Ovary (tissue), 9 donors: ENCODE results near the gene TRAF5. TPM values are rescaled to one million over a fixed set of nuclear protein-coding genes. Genes with fewer than 3 reads are reported as not detected.

ENCODE experiments used
- DNase-seq, 5 donors: peaks; one replicate each; pipeline ENCODE4 v3.0.0-alpha.2; 2019 to 2020
- H3K27ac ChIP-seq, 2 donors: fragments of 200-600 bp; one replicate each; pipeline versions ENCODE4 v1.5.1 to v1.8.0; 2019 to 2022
- H3K27me3 ChIP-seq: fragments of 200-600 bp; one replicate; pipeline ENCODE4 v1.8.0; 2022
- H3K36me3 ChIP-seq: fragments of 200-600 bp; sonication (generic); one replicate; pipeline ENCODE4 v1.5.1; 2019
- H3K4me1 ChIP-seq: one replicate; pipeline ENCODE4 v1.8.1; 2013; ENCODE audit warnings: mild to moderate bottlenecking, moderate library complexity; ENCODE audit not compliant: insufficient read depth
- H3K4me3 ChIP-seq: fragments of 200-600 bp; sonication (generic); one replicate; pipeline ENCODE4 v1.5.1; 2017
- H3K9me3 ChIP-seq, 2 donors: fragments of 200-600 bp in 1 of 2; sonication (generic) in 1 of 2; one replicate each; pipeline versions ENCODE4 v1.5.1 to v1.8.1; 2013 to 2019; ENCODE audit warnings: mild to moderate bottlenecking in 1 of 2, moderate library complexity in 1 of 2
- EP300 ChIP-seq: sonication (generic); formaldehyde crosslinking; IDR thresholded peaks from one replicate; pipeline ENCODE4 v1.6.1; 2017; ENCODE audit warnings: antibody characterized with exemption
- POLR2A ChIP-seq: fragments of 450-650 bp; IDR thresholded peaks from one replicate; pipeline ENCODE4 v1.6.1; 2017; ENCODE audit warnings: antibody characterized with exemption, mild to moderate bottlenecking, moderate library complexity
- WGBS, 3 donors: extraction: QIAGEN DNeasy Blood & Tissue Kit in 1 of 3; methylation state at CpG; one replicate each; pipeline versions ENCODE4 v1.1.5 to v1.1.7; 2013 to 2017; 5-methylcytosine and 5-hydroxymethylcytosine counted together
- intact Hi-C, 4 donors: fragments of 100-400 bp; cut with DNase I; formaldehyde crosslinking; loops; one replicate each; pipeline versions ENCODE4 v1.11.0 to v1.15.1; 2022 to 2023
- polyA plus RNA-seq, 2 donors: library from polyadenylated mRNA; stranded (reverse); fragments of 200-250 nt in 1 of 2; fragments of 350-450 nt in 1 of 2; fragmentation: Illumina TruSeq in 1 of 2; extraction: RNeasy Lipid Tissue Mini Kit (QIAGEN cat#74804) in 1 of 2; gene quantifications; one replicate each; pipeline ENCODE4 v1.2.3, GENCODE V29; 2013 to 2014
- total RNA-seq, 7 donors: library from RNA; depleted of rRNA in 2 of 7; stranded (reverse); fragments of >200 nt in 2 of 7; fragmentation: NEBNext Ultra II Directional in 3 of 7; extraction: Animal tissue kit (Norgen Biotek cat#: 25700) in 3 of 7; gene quantifications; one replicate each; pipeline versions ENCODE4 v1.1.0 to v1.2.4, GENCODE V29; 2016 to 2023
- TF ChIP-seq, protein P1 (sequence below), 3 donors: fragments of 450-650 bp in 2 of 3; fragments of 200-600 bp in 1 of 3; IDR thresholded peaks; one replicate each; pipeline versions ENCODE4 v1.5.1 to v1.8.0; 2016 to 2022; ENCODE audit warnings: antibody characterized with exemption in 3 of 3, mild to moderate bottlenecking in 1 of 3
- donor health status: DM: no; HTN: no; CAD: no; lungs with moderate emphysema.
- donor health status: DM: no; HTN: no; CAD: no.
- donor health status: Bipolar disorder and iron deficiency.
- donor health status: DM: yes; HTN: yes; CAD: no.
- donor health status: DM: no; HTN: no; CAD: no.
- donor health status: DM: yes; HTN: yes; CAD: no.

TRAF5 gene
- total and polyA plus RNA-seq, 9 donors: 6.1 to 23.2 (median 13.6) TPM

DNA sequence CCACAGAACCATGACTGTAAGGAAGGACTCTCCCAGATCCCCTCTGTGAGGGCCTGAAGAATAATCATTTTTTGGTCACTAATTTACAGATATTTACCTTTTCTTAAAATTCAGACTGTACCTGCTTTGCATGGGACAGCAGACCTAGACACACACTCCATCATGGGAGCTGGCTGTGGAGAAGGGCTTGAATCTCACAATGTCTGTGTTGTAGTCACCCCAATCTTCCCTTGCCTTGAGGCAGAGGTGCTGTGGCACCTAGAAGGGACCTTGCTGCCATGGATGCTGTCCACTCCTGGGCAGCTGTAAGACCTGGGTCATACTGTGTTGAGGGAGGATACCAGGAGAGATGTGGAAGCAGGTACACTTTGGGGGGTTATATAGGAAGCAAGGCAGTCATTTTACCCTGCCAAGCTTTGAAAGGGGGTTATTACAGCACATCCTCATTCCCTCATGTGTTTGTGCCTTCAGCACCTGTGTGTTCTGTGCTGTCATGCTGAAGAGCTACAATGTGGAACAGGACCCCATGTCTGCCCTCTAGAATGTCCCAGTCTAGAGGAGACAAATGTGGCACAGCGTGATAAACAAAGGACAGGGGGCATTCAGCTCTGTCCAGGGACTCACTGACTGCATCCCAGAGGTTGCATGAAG, 27.1 kb downstream of the TRAF5 start:
- Histone ChIP-seq H3K4me3 (no peak overlapping the region), H3K27ac (no peak overlapping the region), H3K4me1 (peaks cover 1% of the 10 kb centered on the region), H3K27me3 (no peaks in the 10 kb centered on the region), H3K36me3 (no peaks in the 10 kb centered on the region), H3K9me3 (no peaks in the 10 kb centered on the region)
- TF ChIP-seq EP300: no peak
- TF ChIP-seq, protein P1, sequence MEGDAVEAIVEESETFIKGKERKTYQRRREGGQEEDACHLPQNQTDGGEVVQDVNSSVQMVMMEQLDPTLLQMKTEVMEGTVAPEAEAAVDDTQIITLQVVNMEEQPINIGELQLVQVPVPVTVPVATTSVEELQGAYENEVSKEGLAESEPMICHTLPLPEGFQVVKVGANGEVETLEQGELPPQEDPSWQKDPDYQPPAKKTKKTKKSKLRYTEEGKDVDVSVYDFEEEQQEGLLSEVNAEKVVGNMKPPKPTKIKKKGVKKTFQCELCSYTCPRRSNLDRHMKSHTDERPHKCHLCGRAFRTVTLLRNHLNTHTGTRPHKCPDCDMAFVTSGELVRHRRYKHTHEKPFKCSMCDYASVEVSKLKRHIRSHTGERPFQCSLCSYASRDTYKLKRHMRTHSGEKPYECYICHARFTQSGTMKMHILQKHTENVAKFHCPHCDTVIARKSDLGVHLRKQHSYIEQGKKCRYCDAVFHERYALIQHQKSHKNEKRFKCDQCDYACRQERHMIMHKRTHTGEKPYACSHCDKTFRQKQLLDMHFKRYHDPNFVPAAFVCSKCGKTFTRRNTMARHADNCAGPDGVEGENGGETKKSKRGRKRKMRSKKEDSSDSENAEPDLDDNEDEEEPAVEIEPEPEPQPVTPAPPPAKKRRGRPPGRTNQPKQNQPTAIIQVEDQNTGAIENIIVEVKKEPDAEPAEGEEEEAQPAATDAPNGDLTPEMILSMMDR (IDR thresholded peaks at IDR 0.05): no peak
- TF ChIP-seq POLR2A: no peak
- no peak for DNase-seq
- WGBS, 3 donors: 0% methylated on average over 1 of the region's 1 CpG
- intact Hi-C loops: no loop called here

DNA sequence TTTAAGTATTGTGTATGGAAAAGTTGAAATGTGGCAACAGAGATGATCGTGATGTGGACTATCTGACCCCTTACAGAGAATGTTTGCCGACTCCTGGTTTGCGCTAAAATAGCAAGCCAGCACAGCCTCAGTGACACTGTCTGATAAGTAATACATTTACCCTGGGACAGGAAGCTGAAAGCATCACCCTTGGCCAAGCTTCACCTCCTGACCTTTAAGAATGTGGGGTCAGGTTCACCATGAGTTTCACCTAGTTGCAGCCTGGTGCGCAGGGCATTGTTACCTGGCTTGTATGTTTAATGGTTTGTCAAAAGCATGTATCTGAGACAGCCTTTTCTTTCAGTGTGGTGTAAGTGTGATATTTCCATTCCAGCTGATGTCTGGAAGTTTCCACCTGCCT, 29.2 kb downstream of the TRAF5 start:
- H3K4me3 ChIP-seq: no peak overlapping the region
- DNase-seq: no peak
- H3K27ac ChIP-seq: no peak overlapping the region
- no peaks in the 10 kb centered on the region for H3K9me3 ChIP-seq
- H3K27me3 ChIP-seq: no peaks in the 10 kb centered on the region
- H3K36me3 ChIP-seq: no peaks in the 10 kb centered on the region
- intact Hi-C loops: no loop called here
- no peak for TF ChIP-seq POLR2A
- TF ChIP-seq EP300: no peak
- TF ChIP-seq, protein P1 (IDR thresholded peaks at IDR 0.05): no peak
- peaks cover 1% of the 10 kb centered on the region for H3K4me1 ChIP-seq
- 94 to 96% (median 96%) methylated on average over 4 of the region's 4 CpGs for WGBS, 3 donors

DNA sequence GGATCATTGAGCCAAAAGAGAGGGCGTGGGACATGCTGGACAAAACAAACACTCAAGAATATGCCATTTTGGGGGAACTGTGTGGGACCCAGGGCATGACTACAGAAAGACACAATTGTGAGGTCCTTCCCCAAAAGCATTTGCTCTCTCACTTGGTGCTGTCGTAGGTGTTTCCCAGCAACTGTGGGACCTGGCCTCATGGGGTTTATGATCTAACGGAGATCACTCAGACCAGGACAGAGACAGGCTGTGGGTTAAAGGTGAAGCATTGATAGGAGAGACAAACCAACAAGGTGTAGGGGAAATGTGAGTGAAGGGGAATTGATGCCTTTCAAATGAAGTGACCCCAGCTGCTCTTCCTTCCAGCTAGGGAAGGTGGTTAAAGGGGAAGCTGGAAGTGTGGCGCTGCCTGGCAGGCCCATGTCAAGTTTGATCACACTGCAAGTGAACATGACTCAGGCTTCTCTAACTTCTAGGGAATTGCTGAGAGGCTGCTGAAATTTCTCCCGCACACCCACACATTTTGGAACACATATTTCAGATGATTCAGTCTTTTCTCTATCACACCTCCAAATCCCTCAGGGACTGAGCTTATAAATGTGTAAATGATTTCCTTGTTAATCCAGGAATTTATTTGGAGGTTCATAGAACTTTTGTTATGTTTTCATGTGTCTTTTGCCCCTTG, 30.2 kb downstream of the TRAF5 start:
- intact Hi-C loops: no loop called here
- Histone ChIP-seq H3K27ac (no peak overlapping the region), H3K4me1 (peaks cover 1% of the 10 kb centered on the region), H3K4me3 (no peak overlapping the region), H3K36me3 (no peaks in the 10 kb centered on the region), H3K9me3 (no peaks in the 10 kb centered on the region), H3K27me3 (no peaks in the 10 kb centered on the region)
- no peak for DNase-seq
- 60 to 68% (median 65%) methylated on average over 5 of the region's 5 CpGs for WGBS, 3 donors
- TF ChIP-seq POLR2A: no peak
- TF ChIP-seq, protein P1 (IDR thresholded peaks at IDR 0.05): no peak
- no peak for TF ChIP-seq EP300

DNA sequence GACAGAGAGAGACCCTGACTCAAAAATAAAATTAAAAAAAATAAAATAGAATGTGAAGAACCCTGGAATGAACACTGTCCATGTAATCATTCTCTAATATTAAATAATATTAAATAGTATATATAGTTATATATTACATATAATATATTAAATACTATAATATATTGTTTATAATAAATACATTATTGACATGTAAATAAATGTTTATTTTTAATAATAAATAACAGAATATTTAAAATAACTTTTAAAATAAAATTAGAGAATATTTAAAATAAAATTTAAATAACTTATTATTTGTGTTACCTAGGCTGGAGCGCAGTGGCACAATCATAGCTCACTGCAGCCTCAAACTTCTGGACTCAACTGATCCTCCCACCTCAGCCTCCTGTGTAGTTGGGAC, 32.1 kb downstream of the TRAF5 start:
- TF ChIP-seq, protein P1 (IDR thresholded peaks at IDR 0.05): no peak
- TF ChIP-seq POLR2A (no peak), EP300 (no peak)
- Histone ChIP-seq H3K36me3 (no peaks in the 10 kb centered on the region), H3K9me3 (no peaks in the 10 kb centered on the region), H3K4me3 (no peak overlapping the region), H3K27ac (no peak overlapping the region), H3K4me1 (peaks cover 1% of the 10 kb centered on the region), H3K27me3 (no peaks in the 10 kb centered on the region)
- intact Hi-C loops: no loop called here
- no peak for DNase-seq
- WGBS, 3 donors: 96 to 100% (median 100%) methylated on average over 1 of the region's 1 CpG
